ENCODE data around the gene TMPRSS3. TPM values are rescaled to one million over a fixed set of nuclear protein-coding genes. Genes with fewer than 3 reads are reported as not detected.

The TMPRSS3 gene
- total RNA-seq, 1 experiment from 2014 or later: 10.3 TPM

DNA sequence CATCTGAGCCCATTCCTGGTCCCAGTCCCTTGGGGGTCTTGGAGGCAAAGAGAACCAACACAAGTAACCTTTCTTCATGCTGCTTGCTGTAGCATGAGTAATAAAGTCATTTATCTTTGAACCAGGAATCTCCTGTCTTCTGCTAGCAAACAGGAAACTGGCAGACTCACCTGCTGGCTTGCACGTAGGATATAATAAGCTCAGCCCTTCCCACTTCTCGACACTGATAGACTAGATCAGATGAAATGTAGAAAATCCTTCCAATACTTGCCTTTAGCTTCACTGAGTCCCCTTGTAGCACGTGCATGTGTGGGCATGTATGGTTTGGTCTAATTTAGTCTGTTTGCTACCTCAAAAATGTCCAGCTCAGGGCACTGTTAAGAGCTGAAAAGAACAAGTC is 38.5 kb downstream of the TMPRSS3 start:
- CTCF ChIA-PET: no interaction called here
- Mint-ChIP-seq H3K9me3 (ENCODE audit: low read depth, unreplicated experiment) (peaks cover 6% of the 10 kb centered on the region), H3K4me1 (ENCODE audit: low read depth, unreplicated experiment) (peaks cover 10% of the 10 kb centered on the region), H3K36me3 (ENCODE audit: insufficient read depth, unreplicated experiment) (no peaks in the 10 kb centered on the region), H3K4me3 (ENCODE audit: low read depth, unreplicated experiment) (no peak overlapping the region), H3K27ac (ENCODE audit: unreplicated experiment) (no peak overlapping the region), H3K27me3 (ENCODE audit: unreplicated experiment) (peaks cover 17% of the 10 kb centered on the region)
- intact Hi-C loops (cut with micrococcal nuclease; ENCODE audit: unreplicated experiment): no loop called here
- TF ChIP-seq CTCF (IDR thresholded peaks at IDR 0.05; ENCODE audit: unreplicated experiment): no peak
- no TSS peak for BruUV-seq (replicated peaks)
- DNase-seq: no peak

- no peak for TF ChIP-seq CTCF (IDR thresholded peaks at IDR 0.05; ENCODE audit: unreplicated experiment)
- peaks cover 10% of the 10 kb centered on the region for H3K4me1 Mint-ChIP-seq (ENCODE audit: low read depth, unreplicated experiment)
- H3K9me3 Mint-ChIP-seq (ENCODE audit: low read depth, unreplicated experiment): peaks cover 6% of the 10 kb centered on the region
- no peak for DNase-seq
- H3K4me3 Mint-ChIP-seq (ENCODE audit: low read depth, unreplicated experiment): no peak overlapping the region
- CTCF ChIA-PET: no interaction called here
- BruUV-seq (replicated peaks): no TSS peak
- intact Hi-C loops (cut with micrococcal nuclease; ENCODE audit: unreplicated experiment): no loop called here
- H3K36me3 Mint-ChIP-seq (ENCODE audit: insufficient read depth, unreplicated experiment): no peaks in the 10 kb centered on the region
- H3K27ac Mint-ChIP-seq (ENCODE audit: unreplicated experiment): no peak overlapping the region
- H3K27me3 Mint-ChIP-seq (ENCODE audit: unreplicated experiment): peaks cover 17% of the 10 kb centered on the region
Measured at GRCh38 chr21:42356650-42357049, 39.2 kb downstream of the TMPRSS3 start.

GRCh38 chr21:42356046-42356445 is 39.8 kb downstream of the TMPRSS3 start:
- TF ChIP-seq CTCF (IDR thresholded peaks at IDR 0.05; ENCODE audit: unreplicated experiment): no peak
- no peaks in the 10 kb centered on the region for H3K36me3 Mint-ChIP-seq (ENCODE audit: insufficient read depth, unreplicated experiment)
- no peak overlapping the region for H3K4me3 Mint-ChIP-seq (ENCODE audit: low read depth, unreplicated experiment)
- intact Hi-C loops (cut with micrococcal nuclease; ENCODE audit: unreplicated experiment): no loop called here
- H3K27me3 Mint-ChIP-seq (ENCODE audit: unreplicated experiment): peaks cover 17% of the 10 kb centered on the region
- peaks cover 12% of the 10 kb centered on the region for H3K4me1 Mint-ChIP-seq (ENCODE audit: low read depth, unreplicated experiment)
- CTCF ChIA-PET: no interaction called here
- DNase-seq: no peak
- H3K27ac Mint-ChIP-seq (ENCODE audit: unreplicated experiment): no peak overlapping the region
- no TSS peak for BruUV-seq (replicated peaks)
- H3K9me3 Mint-ChIP-seq (ENCODE audit: low read depth, unreplicated experiment): peaks cover 6% of the 10 kb centered on the region

GRCh38 chr21:42353623-42354022 is 42.2 kb downstream of the TMPRSS3 start:
- CTCF ChIA-PET: interaction anchor here (1.3 kb wide), 1 partner anchor 28 kb away, joined by 3 read pairs; no protein-coding TSS in a partner anchor
- H3K36me3 Mint-ChIP-seq (ENCODE audit: insufficient read depth, unreplicated experiment): no peaks in the 10 kb centered on the region

More at GRCh38 chr21:42353623-42354022, 42.2 kb downstream of the TMPRSS3 start:
- no peak overlapping the region for H3K4me3 Mint-ChIP-seq (ENCODE audit: low read depth, unreplicated experiment)
- no peak overlapping the region for H3K27ac Mint-ChIP-seq (ENCODE audit: unreplicated experiment)
- intact Hi-C loops (cut with micrococcal nuclease; ENCODE audit: unreplicated experiment): no loop called here
- BruUV-seq (replicated peaks): no TSS peak
- no peak for TF ChIP-seq CTCF (IDR thresholded peaks at IDR 0.05; ENCODE audit: unreplicated experiment)
- DNase-seq: no peak
- H3K4me1 Mint-ChIP-seq (ENCODE audit: low read depth, unreplicated experiment): peaks cover 17% of the 10 kb centered on the region
- H3K27me3 Mint-ChIP-seq (ENCODE audit: unreplicated experiment): peaks cover 17% of the 10 kb centered on the region
- peaks cover 6% of the 10 kb centered on the region for H3K9me3 Mint-ChIP-seq (ENCODE audit: low read depth, unreplicated experiment)

All from Calu3 (cell line).